Stimulated activated CD8-positive, alpha-beta memory T cell treated with anti-CD3 and anti-CD28 coated beads, Interleukin-12 subunit alpha, Interleukin-12 subunit beta, amount 100 ng/mL, for 24 hours (primary cell): ENCODE results near the gene KRT16.
"Not testable (repeated sequence)": the region's sequence is repeated elsewhere in the genome, so short reads cannot be mapped to it uniquely, and the experiment has no call there.

ENCODE experiments used
- DNase-seq: peaks from one replicate; pipeline ENCODE4 v3.0.0-alpha.2; 2020; ENCODE audit errors: extremely low read depth

Gene KRT16

DNA sequence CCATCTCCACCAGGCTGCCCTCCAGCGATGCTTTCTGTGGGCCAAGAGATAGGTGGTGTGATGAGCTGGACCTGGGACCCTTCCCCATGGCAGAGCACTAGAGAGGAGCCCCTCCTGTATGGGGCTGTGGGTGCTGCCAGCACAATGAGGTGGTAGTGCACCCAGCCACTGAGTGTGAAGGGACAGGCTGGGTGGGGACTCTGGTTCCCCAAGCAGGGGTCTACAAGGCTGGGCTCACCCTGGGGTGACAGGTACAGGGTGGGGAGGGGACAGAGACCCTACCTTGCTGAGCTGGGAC, 15.5 kb upstream of the KRT16 start:
- DNase-seq: not testable (repeated sequence)

DNA sequence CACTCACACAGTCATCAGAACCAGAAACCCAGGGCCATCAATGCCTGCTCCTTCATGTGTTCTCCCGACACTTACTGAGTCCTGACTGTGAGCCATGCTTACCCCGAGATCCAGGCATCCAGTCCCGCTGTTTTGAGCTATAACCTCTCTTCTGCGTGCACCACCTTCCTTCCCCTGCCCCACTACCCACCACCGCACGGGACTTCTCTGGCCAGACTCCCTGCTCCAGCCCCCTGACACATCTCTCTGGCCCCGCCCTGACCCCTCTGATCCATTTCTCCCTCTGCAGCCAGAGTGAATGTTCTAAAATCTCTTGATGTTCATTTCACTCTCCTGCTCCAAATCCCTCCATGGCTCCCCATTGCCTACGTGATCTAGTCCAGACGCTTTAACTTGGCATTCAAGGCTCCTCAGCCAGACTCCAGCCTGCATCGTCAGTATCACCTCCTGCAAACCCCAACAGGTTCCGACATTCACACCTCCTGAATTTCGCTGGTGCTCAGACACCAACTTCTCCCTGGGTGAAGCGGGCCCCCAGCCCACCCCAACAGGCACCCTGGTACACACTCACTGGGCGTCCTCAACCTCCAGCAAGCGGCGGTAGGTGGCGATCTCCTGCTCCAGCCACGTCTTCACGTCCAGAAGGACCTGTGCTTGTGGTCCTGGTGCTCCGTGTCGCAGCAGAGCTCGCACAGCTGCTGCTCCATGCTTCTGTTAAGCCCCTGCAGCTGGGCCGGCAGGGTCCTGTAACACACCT, 14.9 kb upstream of the KRT16 start:
- DNase-seq: no peak

DNA sequence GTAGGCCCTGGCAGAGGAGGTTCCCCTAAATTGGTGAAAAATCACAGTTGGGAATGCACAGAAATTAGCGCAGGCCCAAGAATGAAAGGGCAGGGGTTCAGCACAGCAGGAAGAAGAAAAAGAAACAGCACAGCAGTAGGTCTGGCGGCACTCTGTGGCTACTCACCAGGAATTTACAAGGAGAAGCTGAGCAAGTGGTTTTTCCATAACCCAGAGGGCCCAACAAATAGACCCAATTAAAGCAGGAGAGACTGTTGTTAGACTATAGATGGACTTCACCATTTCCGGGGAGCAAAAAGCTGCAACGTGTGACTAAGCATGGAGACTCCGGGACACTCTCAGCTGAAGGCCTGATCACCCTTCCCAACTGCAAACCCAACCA, 14.3 kb upstream of the KRT16 start:
- not testable (repeated sequence) for DNase-seq

DNA sequence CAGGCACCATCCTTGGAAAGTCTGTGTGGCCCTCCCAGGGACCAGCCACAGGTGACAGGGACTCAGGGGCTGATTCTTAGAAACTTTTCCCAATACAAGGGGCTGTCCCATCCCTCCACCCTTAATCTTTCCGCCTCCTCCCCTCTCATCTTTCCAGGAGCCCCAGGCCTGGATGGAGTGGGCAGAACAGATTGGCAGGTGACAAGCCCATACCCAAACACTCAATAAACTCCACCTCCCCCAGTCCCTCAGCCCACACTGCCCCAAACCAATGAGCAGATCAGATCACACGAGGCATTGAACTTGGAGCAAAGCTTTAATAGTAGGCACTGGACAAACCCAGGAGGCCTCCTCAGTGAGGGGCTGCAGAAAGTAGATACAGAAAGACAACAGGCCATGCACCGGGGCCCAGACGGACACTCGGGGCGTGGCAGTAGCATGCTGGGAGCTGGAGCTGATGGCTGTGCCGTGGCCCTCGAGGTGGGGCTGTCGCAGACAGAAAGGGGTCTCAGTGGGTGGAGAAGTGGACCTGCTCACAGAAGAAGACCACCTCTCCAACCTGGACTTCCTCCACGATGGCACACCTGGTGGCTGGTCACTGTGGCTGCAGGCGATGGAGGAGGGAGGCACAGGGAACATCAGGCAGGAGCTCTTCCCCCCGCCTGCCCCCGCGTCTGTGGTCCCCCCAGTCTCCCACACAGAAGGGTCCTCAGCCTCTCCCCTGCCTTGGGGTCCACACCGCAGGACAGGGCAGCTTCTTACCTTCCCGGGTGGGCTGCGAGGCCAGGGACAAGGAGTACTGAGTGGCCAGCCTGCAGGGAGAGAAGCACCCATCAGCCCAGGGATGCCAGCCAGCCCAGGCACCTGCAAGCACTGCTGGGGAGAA, 13.7 kb upstream of the KRT16 start:
- not testable (repeated sequence) for DNase-seq

DNA sequence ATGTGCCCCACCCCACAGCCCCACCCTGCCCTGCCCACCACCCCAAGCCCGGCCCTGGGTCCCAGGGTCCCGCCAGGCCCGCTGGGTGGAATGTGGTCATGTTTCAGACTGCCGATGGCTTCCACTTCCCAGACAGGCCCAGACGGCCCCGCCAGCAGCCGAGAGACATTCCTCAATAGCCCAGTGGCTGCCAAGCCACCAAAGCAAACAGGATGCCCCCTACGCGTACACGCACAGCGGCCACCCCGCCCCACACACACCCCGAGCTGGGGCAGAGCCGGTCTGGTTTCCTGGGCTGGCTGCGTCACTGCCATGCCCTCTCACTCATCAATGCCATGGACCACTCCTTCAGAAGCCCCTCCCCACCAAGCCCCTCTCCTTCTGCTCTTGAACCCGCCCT, 13.0 kb upstream of the KRT16 start:
- no peak for DNase-seq

DNA sequence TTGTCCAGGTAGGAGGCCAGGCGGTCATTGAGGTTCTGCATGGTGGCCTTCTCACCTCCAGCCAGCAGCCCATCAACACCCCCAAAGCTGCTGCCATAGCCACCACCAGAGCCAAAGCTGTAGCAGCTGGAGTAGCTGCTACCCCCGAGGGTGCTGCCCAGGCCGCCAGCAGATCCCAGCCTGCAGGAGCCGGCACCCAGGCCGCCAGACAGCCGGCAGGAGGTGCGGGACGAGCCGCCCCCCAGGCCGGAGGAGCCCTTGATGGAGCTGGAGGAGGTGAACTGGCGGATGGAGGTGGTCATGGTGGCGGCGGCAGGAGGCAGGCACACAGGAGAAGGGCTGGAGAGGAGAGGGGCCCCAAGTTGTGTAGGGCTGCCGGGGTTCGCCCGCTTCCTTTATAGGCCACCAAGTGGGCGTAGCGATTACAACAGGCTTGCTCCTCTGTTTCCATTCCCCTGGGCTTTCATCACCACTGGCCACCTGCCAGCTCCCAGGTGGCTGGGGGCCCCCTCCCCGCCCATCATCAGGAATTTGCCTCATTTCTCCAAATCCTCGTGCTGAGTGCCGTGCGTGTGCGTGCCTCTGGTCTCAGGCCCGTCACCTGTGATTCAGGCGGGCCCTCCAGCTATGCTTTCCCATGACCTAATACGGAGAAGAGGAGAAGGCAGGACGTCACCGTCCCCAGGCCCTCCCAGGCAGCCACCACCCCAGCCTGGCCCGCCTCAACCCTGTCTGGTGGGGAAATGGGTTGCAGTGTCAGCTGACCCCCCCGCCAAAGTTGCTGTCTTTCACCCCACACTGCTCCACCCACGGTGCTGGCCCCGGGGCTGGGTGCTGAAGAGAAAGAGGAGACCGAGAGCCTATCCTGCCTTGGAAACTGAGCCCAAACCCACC, 11.9 kb upstream of the KRT16 start, which contains the start of gene KRT17:
Gene KRT17 (minus strand): TSS at position 368 of the 894 bp plus-strand sequence. CDS start 66 bp downstream, at position 302.
- DNase-seq: no peak

DNA sequence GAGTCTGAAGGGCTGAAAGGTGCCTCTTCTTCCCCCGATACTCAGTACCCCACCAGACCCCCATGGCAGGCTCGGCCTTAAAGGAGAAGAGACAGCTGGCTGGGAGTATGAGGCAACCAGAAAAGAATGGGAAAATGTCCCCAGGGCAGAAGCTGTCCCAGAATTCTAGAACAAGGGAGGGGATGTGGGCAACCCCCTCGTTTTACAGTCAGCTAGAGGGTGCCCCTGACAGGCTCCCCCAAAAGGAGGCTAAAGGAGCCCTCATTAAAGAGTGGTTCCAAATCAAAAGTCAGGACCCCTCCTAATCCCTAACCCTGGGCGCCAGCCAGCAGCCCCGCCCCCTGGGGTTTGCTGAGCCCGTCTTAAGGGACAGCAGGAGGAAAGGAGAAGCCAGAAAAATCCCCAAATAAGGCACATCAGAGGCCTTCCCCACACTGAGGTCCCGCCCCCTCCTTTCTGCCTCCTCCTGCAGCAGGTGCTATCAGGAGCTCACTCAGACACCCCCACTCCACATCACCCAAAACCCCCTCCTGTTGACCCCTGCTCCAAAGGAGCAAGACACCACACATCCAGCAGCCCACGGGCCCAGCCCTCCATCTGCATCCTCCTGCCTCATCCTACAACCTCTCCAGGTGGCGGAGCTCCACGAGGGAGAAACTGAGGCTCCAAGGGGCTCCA, 10.8 kb upstream of the KRT16 start:
- not testable (repeated sequence) for DNase-seq

DNA sequence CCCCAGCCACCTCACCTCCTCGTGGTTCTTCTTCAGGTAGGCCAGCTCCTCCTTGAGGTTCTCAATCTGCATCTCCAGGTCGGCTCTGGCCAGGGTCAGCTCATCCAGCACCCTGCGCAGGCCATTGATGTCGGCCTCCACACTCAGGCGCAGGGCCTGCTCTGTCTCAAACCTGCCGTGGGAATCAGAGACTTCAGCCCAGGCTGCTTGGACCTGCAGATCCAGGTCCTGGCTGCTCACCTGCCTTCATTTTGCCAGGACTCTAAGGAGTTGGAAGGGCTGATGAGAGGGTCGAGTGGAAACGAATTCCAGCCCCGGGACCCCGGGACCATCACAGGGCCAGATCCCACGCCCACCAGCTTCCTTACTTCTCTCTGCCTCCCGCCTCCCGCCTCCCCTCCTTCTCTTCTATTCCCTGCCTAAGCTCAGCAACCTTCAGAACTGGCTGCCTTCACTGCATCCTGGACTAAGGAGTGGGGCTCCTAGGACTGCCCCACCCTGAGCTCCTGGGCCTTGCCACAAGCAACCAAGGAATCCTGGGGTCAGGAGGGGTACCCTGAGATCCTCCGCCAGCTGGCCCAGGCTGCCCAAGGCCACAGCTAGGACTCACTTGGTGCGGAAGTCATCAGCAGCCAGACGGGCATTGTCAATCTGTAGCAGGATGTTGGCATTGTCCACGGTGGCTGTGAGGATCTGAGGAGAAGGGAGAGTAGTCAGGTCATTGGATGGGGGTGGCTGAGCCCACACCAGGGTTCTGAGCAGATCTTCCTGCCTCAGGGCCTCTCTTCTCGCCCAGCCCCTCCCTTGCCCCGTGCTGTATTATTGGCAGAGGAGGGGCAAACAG, 10.0 kb upstream of the KRT16 start:
- DNase-seq: not testable (repeated sequence)

DNA sequence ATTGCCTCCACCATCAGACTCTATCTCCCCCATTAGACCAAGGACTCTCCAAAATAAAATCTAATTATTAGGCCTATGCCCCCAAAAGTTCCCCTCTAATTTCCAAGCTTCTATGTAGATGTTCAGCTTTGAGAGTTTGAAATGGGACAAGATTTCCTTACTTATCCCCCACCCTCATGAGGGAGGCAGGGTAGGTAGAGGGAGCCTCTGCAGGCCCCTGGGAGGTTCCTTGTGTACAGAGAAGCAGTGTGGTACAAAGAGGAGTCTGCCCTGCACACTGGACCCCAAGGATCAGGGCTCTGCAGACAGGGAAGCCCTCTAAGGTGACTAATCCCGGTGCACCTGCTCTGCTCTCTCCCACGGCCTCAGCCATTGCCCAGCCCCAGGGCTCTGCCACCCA, 9.3 kb upstream of the KRT16 start:
- DNase-seq: no peak

DNA sequence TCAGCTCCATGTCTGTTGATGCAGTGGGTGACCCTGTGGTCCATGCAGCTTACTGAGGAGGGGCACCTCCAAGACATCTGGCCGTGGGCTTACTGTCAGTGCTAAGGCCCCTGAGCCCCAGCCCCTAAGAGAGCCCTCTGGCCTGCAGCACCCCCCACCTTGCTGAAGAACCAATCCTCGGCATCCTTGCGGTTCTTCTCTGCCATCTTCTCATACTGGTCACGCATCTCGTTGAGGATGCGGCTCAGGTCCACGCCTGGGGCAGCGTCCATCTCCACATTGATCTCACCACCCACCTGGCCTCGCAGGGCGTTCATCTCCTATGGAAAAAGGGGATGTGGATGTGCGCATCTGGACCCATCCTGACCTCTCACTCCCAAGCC, 8.9 kb upstream of the KRT16 start:
- DNase-seq: not testable (repeated sequence)

DNA sequence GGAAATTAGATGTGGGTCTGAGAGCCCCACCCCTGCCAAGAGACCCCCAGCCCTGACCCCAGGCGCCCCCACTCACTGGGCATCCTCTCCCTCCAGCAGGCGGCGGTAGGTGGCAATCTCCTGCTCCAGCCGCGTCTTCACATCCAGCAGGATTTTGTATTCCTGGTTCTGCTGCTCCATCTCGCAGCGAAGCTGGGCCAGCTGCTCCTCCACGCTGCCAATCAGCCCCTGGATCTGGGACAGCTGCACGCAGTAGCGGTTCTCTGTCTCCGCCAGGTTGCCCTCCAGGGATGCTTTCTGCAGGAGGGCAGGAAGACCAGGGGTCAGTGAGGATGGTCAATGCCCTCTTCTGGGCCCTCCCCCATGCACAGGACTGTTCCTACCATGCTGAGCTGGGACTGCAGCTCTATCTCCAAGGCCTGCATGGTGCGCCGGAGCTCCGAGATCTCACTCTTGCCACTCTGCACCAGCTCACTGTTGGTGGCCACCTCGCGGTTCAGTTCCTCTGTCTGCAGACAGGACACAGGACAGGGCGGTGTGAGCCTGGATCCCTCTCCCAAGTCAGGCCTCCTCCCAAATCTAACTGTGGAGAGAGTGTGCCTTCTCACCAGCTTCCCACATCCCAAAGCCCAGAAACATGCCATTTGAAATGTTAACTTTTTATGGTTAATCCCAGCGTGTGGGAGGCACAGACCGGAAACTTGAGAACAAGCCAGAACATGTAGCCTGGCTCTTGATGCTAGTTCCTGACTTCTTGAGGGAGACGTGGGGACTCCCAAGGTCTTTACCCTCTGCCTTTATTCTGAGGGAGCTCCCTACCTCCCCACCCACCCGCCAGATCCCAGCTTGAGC, 8.2 kb upstream of the KRT16 start:
- no peak for DNase-seq

DNA sequence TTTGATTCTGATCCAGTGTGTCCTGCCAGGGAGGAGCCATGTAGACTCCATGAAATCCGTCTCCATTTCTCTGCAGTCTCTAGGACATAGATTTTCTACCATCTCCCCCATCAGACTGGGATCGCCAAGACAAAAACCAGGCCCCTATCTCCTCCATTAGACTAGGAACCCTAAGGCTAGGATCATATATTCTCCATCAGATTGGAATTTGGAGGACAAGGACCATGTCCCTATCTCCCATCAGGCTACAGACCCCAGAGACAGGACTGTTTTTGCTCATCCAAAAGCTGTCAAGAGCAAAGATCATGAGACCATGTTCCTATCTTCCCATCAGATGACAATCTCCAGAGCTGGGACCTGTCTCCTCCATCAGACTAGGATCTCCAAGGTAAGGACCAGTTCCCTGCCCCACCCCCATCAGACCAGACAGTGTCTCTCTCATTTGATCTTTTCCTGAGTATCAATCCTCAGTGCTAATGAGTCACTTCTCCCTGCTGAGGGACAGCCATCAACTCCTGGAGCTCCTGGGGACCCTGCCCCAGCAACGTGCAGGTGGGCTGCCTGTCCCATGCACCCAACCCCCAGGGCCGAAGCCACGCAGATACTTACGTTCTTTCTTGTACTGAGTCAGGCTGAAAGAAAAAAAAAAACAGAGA, 7.5 kb upstream of the KRT16 start:
- not testable (repeated sequence) for DNase-seq

DNA sequence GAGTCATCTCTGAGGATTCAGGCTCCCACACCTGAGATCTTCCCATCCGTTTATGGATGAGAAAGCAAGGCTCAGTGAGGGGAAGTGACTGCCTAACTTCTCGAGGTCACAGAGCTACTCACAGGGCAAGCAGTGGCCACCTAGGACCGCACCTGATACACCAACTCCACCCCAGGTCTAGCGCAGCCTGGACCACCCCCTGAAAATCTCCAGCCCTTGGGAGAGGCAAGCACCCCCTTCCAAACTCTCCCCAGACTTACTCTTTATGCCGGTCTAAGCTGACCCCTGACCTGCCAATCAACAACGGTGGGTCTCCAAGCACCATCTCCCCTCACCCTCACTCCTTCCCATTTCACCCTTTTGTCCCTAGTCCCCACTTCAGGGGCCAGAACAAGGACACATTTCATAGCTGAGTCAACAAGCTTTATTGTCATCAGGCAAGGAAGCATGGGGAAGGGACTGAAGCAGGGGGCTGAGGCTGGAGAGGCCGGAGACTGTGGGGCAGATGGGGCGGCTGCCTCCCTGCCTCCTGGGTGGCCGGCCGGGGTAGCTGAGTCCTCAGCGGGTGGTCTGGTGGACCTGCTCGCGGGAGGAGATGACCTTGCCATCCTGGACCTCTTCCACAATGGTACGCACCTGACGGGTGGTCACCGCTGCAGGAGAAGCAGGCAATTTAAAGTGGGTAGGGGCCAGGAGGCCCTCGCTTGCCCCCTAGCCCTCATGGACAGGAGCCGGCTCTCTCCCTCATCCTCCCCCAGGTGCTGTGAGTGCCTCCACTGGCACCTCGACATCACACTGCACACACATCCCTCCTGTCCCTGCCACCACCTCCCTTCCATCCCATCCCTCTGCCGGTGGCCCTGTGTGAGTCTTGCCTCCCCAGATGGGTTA, 6.7 kb upstream of the KRT16 start:
- no peak for DNase-seq

DNA sequence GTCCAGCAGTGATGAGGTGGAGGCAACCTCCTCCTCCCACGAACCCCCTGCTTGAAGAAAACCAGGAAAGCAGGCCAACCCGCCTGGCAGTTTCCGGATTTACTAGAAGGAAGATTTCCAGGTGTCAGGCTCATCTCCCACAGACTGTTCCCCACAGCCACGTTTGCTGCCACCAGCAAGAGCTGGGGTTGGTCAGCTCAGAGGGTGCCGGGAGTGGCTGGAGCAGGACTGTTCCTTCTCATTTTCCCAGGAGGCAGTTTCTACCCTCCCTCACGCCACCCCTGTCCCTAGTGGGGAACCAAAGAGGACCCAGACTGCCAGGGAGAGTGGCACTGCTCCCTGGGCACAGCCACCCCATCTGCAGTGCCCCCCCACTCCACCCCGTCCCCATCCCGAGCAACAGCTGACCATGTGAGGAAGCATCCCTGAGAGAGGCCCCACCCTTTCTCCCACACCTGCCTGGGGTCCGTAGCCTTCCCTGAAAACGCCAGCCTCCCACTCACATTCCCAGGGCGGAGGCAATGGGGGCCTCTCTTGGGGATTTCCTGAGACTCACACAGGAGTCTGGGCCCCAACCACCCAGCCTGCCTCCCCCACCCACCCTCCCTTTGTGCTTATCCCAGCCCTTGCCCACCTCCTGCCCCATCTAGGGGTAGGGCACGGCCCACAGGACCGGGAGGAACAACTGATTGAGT, 5.9 kb upstream of the KRT16 start:
- DNase-seq: no peak

DNA sequence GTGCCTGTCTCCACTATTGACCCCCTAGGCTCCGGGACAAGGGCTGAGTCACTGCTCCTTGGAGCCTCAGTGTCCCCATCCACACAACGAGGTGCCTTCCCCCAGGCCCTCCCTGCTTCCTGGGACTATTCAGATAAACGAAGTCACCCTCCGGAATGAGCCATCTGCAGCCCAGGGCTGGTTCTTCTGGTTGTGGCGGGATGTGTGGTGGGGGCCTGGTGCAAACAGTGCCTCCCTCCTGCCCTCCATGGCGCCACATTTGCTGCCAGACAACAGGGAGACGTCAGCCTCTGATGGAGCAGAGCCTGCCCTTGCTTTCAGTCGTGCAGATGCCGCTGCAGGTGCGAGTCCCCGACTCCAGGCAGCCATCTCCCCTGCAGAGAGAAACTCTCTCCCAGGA, 5.1 kb upstream of the KRT16 start:
- no peak for DNase-seq

DNA sequence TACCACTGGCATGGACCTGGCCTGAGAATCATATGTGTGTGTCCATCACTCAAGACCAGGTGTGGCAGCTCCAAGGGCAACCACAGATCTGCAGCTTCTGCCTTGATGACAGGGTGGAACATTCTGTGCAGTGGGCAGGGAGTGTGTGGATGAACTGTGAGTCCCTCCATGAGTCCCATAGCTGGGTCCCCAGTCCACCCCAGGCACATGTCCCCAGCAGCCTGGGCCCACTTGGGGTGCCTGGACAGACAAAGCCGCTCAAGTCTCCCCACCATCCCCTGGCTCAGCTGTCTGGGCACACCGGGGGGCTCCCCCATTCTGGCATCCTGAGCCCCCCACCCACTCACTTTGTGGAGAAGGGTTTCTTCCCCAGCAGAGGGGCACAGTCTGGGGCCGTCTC, 4.6 kb upstream of the KRT16 start:
- no peak for DNase-seq

DNA sequence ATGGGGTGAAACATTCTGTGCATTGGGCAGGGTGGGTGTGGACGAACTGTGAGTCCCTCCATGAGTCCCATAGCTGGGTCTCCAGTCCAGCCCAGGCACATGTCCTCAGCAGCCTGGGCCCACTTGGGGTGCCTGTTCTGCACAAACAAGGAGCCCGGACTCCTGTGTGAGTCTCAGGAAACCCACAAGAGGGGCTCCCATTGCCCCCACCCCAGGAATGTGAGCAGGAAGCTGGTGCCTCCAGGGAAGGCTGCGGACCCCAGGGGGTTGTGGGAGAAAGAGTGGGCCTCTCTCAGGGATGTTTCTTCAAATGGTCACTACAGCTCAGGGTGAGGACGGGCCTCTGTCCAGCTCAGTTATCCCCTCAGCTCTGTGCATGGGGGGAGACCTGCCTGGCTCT, 3.9 kb upstream of the KRT16 start:
- DNase-seq: not testable (repeated sequence)

DNA sequence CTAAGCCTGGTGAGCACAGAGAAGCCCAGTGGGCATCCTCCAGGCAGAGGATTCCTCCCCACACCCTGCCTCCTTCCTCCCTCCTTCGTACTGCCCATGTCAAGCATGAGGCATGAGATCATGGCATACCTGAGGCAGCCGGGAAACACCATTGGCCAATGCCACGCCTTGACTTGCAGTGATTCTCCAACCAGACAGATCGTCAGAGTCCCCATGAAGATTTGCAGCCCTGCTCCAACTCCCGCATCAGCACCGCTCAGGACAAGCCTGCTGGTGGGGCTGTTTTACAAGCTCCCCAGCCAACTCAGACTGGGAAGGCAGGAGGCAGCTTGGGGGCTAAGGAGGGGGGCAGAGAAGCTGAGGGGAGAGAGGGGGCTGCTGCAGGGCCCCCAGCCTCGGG, 2.9 kb upstream of the KRT16 start:
- no peak for DNase-seq
